DOHH2 (cell line): ENCODE data around the gene CLCN1.

Experiments used
- H3F3A ChIP-seq: fragments of 200-600 bp; sonication (generic), shearing (Covaris generic); 2 replicates; pipeline ENCODE4 v1.6.0; 2016; ENCODE audit warnings: antibody characterized with exemption, mild to moderate bottlenecking; ENCODE audit not compliant: control insufficient read depth, insufficient read depth
- H3K27ac ChIP-seq: fragments of 200-600 bp; sonication (generic); 2 replicates; pipeline ENCODE4 v1.5.1; 2014; ENCODE audit warnings: low read depth, mild to moderate bottlenecking, low read length, moderate library complexity
- H3K27me3 ChIP-seq: fragments of 200-600 bp; sonication (generic); 2 replicates; pipeline ENCODE4 v1.6.1; 2014; ENCODE audit warnings: mild to moderate bottlenecking, low read length, mixed read lengths; ENCODE audit not compliant: control insufficient read depth
- H3K36me3 ChIP-seq: fragments of 200-600 bp; sonication (generic); 2 replicates; pipeline ENCODE4 v1.6.1; 2014; ENCODE audit warnings: mild to moderate bottlenecking, low read length, moderate library complexity, mixed read lengths; ENCODE audit not compliant: control insufficient read depth
- H3K4me1 ChIP-seq: fragments of 200-600 bp; sonication (generic); 2 replicates; pipeline ENCODE4 v1.6.1; 2014; ENCODE audit warnings: mild to moderate bottlenecking, low read length, mixed read lengths; ENCODE audit not compliant: control insufficient read depth
- H3K4me2 ChIP-seq: fragments of 200-600 bp; sonication (generic); 2 replicates; pipeline ENCODE4 v1.6.0; 2014; ENCODE audit warnings: mild to moderate bottlenecking, low read length, moderate library complexity
- H3K4me3 ChIP-seq: fragments of 200-600 bp; sonication (generic); 2 replicates; pipeline ENCODE4 v1.5.1; 2014; ENCODE audit warnings: mild to moderate bottlenecking, low read length, mixed read lengths
- H3K79me2 ChIP-seq: fragments of 200-600 bp; sonication (generic); 2 replicates; pipeline ENCODE4 v1.6.1; 2014; ENCODE audit warnings: mild to moderate bottlenecking, low read length, mixed read lengths; ENCODE audit not compliant: control insufficient read depth
- H3K9me2 ChIP-seq: fragments of 200-600 bp; sonication (generic); replicated peaks from 2 replicates; pipeline ENCODE4 v1.6.1; 2014; ENCODE audit warnings: mild to moderate bottlenecking, low read length, mixed read lengths; ENCODE audit not compliant: control insufficient read depth
- H3K9me3 ChIP-seq: fragments of 200-600 bp; sonication (generic); 2 replicates; pipeline ENCODE4 v1.6.1; 2014; ENCODE audit warnings: antibody characterized with exemption, low read length, mixed read lengths; ENCODE audit not compliant: control insufficient read depth, insufficient read depth
- H4K20me1 ChIP-seq: fragments of 200-600 bp; sonication (generic); 2 replicates; pipeline ENCODE4 v1.6.0; 2014; ENCODE audit warnings: low read depth, mild to moderate bottlenecking, antibody characterized with exemption, low read length, moderate library complexity; ENCODE audit not compliant: control insufficient read depth, insufficient read depth
- EZH2phosphoT487 ChIP-seq: fragments of 200-600 bp; sonication (generic); IDR thresholded peaks from 2 replicates; pipeline ENCODE4 v1.6.1; 2017; ENCODE audit warnings: borderline replicate concordance, mild to moderate bottlenecking, antibody characterized with exemption, low read length, moderate library complexity, mixed read lengths
- TF ChIP-seq, protein P1 (sequence below): fragments of 200-600 bp; sonication (generic); IDR thresholded peaks from one replicate; pipeline ENCODE4 v1.5.1; 2014; ENCODE audit warnings: antibody characterized with exemption, mild to moderate bottlenecking, low read depth, low read length; ENCODE audit not compliant: poor library complexity, severe bottlenecking

The CLCN1 gene

DNA sequence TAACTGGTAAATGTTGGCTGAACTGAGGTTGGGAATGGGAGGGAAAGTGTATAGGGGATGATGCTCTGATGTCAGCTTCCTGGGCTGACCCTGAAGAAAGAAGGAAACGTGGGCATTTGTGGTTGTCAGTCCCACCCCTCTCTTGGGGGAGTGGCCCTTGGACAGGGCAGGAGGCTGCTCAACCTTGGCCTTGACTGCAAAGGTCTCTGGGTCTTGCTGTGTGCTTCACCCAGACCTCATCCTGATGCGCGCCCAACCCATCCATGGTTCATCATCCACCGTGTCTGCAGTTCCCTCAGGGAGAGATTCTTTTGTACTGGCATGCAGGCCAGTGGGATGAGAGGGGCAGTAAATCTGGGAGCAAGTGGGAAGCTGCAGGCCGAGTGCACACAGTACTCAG is 60.5 kb downstream of the CLCN1 start:
- peaks cover 29% of the 10 kb centered on the region for H3K4me1 ChIP-seq
- H3K4me2 ChIP-seq: no peak overlapping the region
- no peaks in the 10 kb centered on the region for H3K9me3 ChIP-seq
- no peaks in the 10 kb centered on the region for H4K20me1 ChIP-seq
- H3K79me2 ChIP-seq: no peaks in the 10 kb centered on the region
- H3F3A ChIP-seq: no peaks in the 10 kb centered on the region
- H3K36me3 ChIP-seq: no peaks in the 10 kb centered on the region
- no peak overlapping the region for H3K27ac ChIP-seq
- no peak overlapping the region for H3K4me3 ChIP-seq
- peaks cover 1% of the 10 kb centered on the region for H3K27me3 ChIP-seq
- TF ChIP-seq EZH2phosphoT487: no peak
- TF ChIP-seq, protein P1, sequence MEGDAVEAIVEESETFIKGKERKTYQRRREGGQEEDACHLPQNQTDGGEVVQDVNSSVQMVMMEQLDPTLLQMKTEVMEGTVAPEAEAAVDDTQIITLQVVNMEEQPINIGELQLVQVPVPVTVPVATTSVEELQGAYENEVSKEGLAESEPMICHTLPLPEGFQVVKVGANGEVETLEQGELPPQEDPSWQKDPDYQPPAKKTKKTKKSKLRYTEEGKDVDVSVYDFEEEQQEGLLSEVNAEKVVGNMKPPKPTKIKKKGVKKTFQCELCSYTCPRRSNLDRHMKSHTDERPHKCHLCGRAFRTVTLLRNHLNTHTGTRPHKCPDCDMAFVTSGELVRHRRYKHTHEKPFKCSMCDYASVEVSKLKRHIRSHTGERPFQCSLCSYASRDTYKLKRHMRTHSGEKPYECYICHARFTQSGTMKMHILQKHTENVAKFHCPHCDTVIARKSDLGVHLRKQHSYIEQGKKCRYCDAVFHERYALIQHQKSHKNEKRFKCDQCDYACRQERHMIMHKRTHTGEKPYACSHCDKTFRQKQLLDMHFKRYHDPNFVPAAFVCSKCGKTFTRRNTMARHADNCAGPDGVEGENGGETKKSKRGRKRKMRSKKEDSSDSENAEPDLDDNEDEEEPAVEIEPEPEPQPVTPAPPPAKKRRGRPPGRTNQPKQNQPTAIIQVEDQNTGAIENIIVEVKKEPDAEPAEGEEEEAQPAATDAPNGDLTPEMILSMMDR: no peak
- H3K9me2 ChIP-seq: no peaks in the 10 kb centered on the region

DNA sequence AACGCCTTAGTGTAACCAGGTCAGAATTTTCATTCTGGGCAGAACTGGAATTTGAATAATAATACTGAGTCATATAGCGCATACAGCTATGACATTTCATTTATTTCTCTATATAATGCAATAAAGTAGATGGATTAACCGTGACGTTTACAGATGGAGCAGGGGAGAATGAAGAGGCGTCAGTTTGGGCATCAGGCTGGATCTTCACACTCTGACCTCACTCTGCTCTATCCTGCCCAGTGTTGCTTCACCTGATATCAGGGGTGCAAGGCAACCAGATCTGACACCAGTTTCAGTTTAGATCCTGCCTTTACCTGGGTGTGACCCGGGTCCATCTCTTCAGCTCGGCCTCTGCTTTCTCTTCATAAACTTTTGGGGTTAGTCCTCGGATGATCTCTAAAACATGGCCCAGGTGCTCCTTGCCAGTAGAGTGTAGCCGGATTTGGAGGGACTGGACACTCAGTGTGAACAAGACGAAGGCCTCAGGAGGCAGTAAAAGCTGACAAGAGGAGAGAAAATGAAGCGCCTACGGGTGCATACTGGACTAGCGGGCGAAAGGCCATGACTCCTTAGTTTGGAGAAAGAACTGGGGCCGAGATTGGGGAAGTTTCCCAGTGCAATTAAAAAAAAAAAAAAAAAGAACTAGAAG is 63.8 kb downstream of the CLCN1 start:
- Histone ChIP-seq H3K4me1 (peaks cover 26% of the 10 kb centered on the region), H3K27ac (no peak overlapping the region), H3K4me3 (peak overlapping the region; percentile 98), H3F3A (no peaks in the 10 kb centered on the region), H4K20me1 (peaks cover 6% of the 10 kb centered on the region; the same call in 1 of the 2 replicates), H3K36me3 (no peaks in the 10 kb centered on the region), H3K79me2 (no peaks in the 10 kb centered on the region), H3K9me3 (no peaks in the 10 kb centered on the region), H3K9me2 (no peaks in the 10 kb centered on the region), H3K27me3 (peaks cover 17% of the 10 kb centered on the region), H3K4me2 (peak overlapping the region; percentile 98)
- TF ChIP-seq, protein P1: no peak
- TF ChIP-seq EZH2phosphoT487: no peak

DNA sequence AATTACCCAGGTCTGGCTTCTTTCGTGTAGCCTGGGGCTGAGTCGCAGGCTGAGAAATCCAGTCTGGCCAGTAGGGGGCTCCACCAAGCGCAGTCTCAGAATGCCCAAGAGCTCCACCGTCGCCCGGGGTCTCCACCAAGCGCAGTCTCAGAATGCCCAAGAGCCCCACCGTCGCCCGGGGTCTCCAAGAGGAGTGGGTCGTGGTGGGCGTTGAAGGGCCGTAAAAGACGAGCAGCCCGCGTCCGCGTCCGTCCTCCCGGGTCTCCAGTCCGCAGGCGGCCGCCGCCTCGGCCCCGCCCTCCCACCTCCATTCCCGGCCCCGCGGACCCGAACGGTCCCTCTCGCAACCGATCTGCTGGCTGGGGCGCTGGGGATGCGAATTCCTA is 64.3 kb downstream of the CLCN1 start:
- Histone ChIP-seq H3K27me3 (peaks cover 17% of the 10 kb centered on the region), H3K4me3 (peak overlapping the region; percentile 98), H3F3A (no peaks in the 10 kb centered on the region), H3K36me3 (no peaks in the 10 kb centered on the region), H3K4me2 (peak overlapping the region; percentile 98), H3K27ac (peak overlapping the region; percentile 19; the same call in 1 of the 2 replicates), H3K4me1 (peaks cover 20% of the 10 kb centered on the region), H3K9me3 (no peaks in the 10 kb centered on the region), H4K20me1 (peaks cover 6% of the 10 kb centered on the region; the same call in 1 of the 2 replicates), H3K79me2 (no peaks in the 10 kb centered on the region), H3K9me2 (no peaks in the 10 kb centered on the region)
- TF ChIP-seq EZH2phosphoT487: no peak
- TF ChIP-seq, protein P1: peak; percentile 99
